ENCODE measurements around the gene SIPA1L3. TPM values are rescaled to one million over a fixed set of nuclear protein-coding genes. Genes with fewer than 3 reads are reported as not detected.

Gene SIPA1L3
- total and polyA plus RNA-seq, 11 donors: 4.7 to 22.9 (median 8.8) TPM

- intact Hi-C loops (cut with DNase I): no loop called here
- Histone ChIP-seq H3K36me3 (no peaks in the 10 kb centered on the region), H3K27me3 (no peaks in the 10 kb centered on the region), H3K27ac (no peak overlapping the region), H3K9me3 (peaks cover 0 to 4% (median 0%) of the 10 kb centered on the region in 12 donors), H3K4me1 (peaks cover 0 to 10% (median 0%) of the 10 kb centered on the region in 12 donors), H3K4me3 (no peak overlapping the region)
- TF ChIP-seq POLR2A (IDR thresholded peaks at IDR 0.05): no peak
- TF ChIP-seq CTCF (IDR thresholded peaks at IDR 0.05): no peak
- WGBS, 4 donors: 86 to 90% (median 88%) methylated on average over 11 of the region's 11 CpGs
- no peak for ATAC-seq
- DNase-seq: no peak
Observed at GRCh38 chr19:37953171-37953917, 46.3 kb downstream of the SIPA1L3 start.

GRCh38 chr19:37953918-37954303 is 46.9 kb downstream of the SIPA1L3 start:
- Histone ChIP-seq H3K27me3 (no peaks in the 10 kb centered on the region), H3K4me1 (peaks cover 0 to 10% (median 0%) of the 10 kb centered on the region in 12 donors), H3K36me3 (no peaks in the 10 kb centered on the region), H3K9me3 (peaks cover 0 to 4% (median 0%) of the 10 kb centered on the region in 12 donors), H3K4me3 (no peak overlapping the region), H3K27ac (no peak overlapping the region)
- TF ChIP-seq CTCF (IDR thresholded peaks at IDR 0.05) (no peak), POLR2A (IDR thresholded peaks at IDR 0.05) (no peak)
- DNase-seq (no peak), ATAC-seq (no peak)
- intact Hi-C loops (cut with DNase I): no loop called here
- 74 to 92% (median 81%) methylated on average over 1 of the region's 1 CpG for WGBS, 4 donors

- intact Hi-C loops (cut with DNase I): no loop called here
- 79 to 84% (median 81%) methylated on average over 10 of the region's 10 CpGs for WGBS, 4 donors
- Histone ChIP-seq H3K27ac (no peak overlapping the region), H3K36me3 (no peaks in the 10 kb centered on the region), H3K4me3 (no peak overlapping the region), H3K4me1 (peaks cover 0 to 14% (median under 1%) of the 10 kb centered on the region in 12 donors), H3K9me3 (peaks cover 0 to 4% (median 0%) of the 10 kb centered on the region in 12 donors), H3K27me3 (no peaks in the 10 kb centered on the region)
- DNase-seq (no peak), ATAC-seq (no peak)
- TF ChIP-seq POLR2A (IDR thresholded peaks at IDR 0.05) (no peak), CTCF (IDR thresholded peaks at IDR 0.05) (no peak)
Observed at GRCh38 chr19:37954421-37954874, 47.4 kb downstream of the SIPA1L3 start.

GRCh38 chr19:37955986-37956385 is 49.0 kb downstream of the SIPA1L3 start:
- no peak for DNase-seq
- intact Hi-C loops (cut with DNase I): no loop called here
- no peak overlapping the region for H3K4me3 ChIP-seq
- H3K27ac ChIP-seq: no peak overlapping the region
- peaks cover 0 to 4% (median 0%) of the 10 kb centered on the region in 12 donors for H3K9me3 ChIP-seq
- no peak for ATAC-seq
- no peaks in the 10 kb centered on the region for H3K27me3 ChIP-seq
- no peaks in the 10 kb centered on the region for H3K36me3 ChIP-seq
- 87 to 96% (median 90%) methylated on average over 8 of the region's 8 CpGs for WGBS, 4 donors
- peaks cover 0 to 14% (median 5%) of the 10 kb centered on the region in 12 donors for H3K4me1 ChIP-seq
- TF ChIP-seq POLR2A (IDR thresholded peaks at IDR 0.05): no peak
- no peak for TF ChIP-seq CTCF (IDR thresholded peaks at IDR 0.05)

Measured in heart left ventricle (tissue), 16 donors.